Activated CD8-positive, alpha-beta memory T cell treated with anti-CD3 and anti-CD28 coated beads for 48 hours (primary cell): ENCODE results near the gene LRP2BP.
"Not testable (repeated sequence)": the region's sequence is repeated elsewhere in the genome, so short reads cannot be mapped to it uniquely, and the experiment has no call there.

ENCODE experiments used
- DNase-seq, 3 experiments: peaks; one replicate each; pipeline ENCODE4 v3.0.0-alpha.2; 2020; ENCODE audit warnings: low read depth in 2 of 3, low spot score in 2 of 3

LRP2BP gene

DNA sequence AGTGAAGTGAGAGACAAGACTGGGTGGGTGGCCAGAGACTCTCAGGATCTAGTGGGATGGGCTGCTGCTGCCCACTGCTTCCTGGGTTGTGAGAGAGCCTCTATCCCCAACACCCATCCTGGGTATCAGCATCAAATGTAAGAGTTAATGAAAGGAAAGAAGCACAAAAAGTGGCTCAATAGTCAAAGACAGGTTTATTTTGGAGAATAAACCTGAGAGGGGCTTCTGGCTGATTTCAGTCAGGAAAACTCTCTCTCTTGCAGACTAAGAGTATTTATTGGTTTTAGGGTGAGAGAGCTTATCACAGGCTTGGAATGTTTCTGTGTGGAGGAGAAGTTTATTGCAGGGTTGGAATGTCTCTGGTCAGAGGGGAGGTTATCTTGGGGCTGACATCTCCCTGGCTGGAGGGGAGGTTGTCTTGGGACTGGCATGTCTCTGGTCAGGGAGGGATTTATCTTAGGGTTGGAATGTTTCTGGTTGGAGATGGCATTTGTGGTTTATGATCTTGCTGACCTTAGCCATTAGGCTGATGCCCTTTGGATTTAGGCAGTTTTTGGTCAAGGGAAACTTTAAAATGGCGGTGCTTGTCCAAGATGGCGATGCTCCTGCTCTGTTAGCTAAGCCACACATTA lies 65.7 kb downstream of the LRP2BP start:
- DNase-seq: not testable (repeated sequence)

DNA sequence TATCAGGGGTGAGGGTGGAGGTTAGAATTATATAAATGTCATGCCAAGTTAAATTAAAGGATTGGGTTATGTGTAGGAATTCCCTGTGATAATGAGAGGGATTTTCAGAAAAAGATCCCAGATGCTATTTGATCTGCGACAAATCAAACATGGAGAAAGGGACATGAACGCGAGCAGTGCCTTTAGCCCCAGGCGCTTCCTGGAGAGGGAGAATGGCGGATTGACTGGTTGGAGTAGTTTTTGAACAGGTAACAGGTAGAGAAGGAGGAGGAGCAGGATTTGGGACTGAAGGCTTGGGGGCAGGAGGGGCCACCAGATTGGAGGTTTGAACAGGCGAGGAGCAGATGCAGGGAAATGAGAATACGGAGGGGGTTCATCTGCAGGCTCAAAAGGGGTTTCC lies 67.1 kb downstream of the LRP2BP start:
- no peak for DNase-seq

DNA sequence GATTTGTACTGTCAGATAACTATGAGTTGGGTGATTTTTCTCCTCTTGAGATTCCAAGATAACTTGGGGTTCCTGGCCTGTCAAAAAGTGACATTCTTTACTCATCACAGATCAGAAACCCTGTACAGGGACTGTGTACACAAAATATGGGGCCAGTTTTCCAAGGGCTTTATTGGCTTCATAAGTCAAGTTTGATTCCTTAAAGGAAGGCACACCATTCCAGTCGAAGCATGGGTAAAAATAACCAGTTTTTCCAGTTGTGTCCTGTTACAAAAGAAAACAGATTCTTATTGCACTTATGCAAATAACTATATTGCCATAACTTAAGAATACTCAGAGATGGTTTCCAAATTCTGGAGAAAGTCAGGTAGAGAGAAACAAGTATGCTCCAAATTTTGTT lies 70.0 kb downstream of the LRP2BP start:
- DNase-seq: not testable (repeated sequence)

DNA sequence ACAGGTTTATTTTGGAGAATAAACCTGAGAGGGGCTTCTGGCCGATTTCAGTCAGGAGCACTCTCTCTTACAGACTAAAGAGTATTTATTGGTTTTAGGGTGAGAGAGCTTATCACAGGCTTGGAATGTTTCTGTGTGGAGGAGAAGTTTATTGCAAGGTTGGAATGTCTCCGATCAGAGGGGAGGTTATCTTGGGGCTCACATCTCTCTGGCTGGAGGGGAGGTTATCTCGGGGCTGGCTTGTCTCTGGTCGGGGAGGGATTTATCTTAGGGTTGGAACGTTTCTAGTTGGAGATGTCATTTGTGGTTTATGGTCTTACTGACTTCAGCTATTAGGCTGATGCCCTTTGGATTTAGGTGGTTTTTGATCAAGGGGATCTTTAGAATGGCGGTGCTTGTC lies 71.4 kb downstream of the LRP2BP start:
- DNase-seq: not testable (repeated sequence)

DNA sequence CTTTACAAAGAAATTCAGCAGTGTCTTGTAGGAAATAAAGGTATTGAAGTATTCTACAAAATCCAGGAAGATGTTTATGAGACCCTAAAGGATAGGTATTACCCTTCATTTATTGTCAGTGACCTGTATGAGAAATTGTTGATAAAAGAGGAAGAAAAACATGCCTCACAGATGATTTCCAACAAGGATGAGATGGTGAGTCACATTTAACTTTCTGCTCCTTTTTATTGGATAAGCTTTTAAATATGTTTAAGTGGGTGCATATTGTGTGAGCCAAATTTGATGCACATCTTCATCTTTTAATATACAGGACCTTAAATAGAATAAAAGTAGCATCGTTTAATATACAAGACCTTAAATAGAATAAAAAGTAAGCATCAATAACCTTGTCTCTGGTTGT lies 72.1 kb downstream of the LRP2BP start:
- no peak for DNase-seq

DNA sequence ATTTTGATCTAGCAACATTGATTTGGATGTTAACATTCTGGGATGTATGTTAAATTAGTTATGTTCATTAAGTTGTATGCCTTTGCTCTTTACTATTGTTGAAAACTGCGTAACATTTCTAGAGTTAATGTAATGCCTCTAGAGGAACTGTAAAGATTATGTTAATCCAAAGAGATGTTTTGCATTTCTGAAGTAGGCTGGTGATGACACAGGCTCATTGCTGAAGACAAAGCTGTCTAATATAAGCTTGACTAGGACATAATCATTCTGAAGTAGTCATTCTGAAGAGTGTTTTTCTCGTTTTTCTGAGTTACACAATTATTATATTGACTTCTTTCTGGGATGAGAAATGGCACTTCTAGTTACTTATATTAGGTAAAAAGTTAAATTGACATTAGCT lies 72.9 kb downstream of the LRP2BP start:
- DNase-seq: no peak

DNA sequence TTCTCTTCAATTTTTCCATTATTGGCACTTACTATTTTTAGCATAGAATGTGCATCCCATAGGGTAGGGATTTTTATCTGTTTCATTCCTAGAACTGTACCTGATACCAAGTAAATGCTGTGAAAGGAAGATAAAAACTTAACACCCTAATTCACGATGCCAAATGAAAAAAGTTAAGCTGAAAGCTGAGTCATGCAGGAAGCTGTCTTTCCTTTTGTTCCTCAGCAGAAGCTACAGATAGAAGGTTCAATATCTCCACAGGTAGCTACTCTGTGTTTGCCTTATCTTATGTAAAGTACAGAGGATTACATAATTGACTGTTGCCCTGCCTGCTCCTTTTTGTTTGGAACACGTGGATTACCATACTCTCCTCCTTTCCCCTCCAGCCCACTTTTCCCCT lies 77.0 kb downstream of the LRP2BP start:
- DNase-seq: no peak

DNA sequence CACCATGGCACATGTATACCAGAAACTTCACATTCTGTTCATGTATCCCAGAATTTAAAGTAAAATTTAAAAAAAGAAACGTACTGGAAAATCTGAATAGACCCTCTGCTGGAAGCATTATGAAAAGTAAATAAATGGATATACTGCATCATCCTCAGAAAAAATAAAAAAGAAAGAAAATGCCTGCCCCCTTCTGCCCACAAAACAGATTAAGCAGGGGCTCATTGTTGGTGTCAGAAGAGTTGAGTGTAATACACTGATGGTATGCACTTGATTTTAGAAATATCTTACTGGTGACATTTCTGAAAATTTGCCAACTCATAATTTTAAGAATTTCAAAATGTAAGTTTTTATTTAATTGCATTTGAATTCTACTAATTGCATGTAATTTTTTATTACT lies 77.8 kb downstream of the LRP2BP start:
- no peak for DNase-seq

DNA sequence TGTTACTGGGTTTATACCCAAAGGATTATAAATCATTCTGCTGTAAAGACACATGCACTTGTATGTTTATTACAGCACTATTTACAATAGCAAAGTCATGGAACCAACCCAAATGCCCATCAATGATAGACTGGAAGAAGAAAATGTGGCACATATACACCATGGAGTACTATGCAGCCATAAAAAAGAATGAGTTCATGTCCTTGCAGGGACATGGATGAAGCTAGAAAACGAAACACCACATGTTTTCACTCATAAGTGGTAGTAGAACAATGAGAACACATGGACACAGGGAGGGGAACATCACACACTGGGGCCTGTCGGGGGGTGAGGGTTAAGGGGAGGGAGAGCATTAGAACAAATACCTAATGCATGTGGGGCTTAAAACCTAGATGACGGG lies 78.3 kb downstream of the LRP2BP start:
- not testable (repeated sequence) for DNase-seq
